ENCODE results near the gene TADA3.
A peak's percentile ranks its signal among the peaks of the same experiment; 100 is the strongest.

The TADA3 gene

DNA sequence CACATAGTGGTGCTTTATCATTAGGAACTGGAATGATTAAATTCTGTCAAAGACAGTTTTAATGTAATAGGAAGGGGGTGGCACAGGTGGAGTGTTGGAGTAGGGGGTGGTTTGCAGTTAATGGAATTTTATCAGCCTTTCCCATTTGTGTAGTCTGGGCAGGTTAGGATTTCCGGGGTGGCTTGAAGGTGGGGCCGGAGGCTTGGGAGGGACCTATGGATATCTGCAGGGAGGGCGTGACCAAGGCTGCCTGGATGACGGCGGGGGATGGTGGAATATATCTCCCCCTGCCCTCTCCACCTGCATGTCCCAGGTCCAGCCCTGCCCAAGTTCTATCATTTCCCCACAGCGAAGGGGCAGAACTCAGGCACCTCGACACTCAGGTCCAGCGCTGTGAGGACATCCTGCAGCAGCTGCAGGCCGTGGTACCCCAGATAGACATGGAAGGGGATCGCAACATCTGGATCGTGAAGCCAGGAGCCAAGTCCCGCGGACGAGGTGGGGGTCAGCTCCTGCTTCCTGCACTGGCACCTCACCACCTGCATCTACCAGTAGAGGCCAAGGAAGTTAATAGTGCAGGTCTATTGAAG lies 33.3 kb upstream of the TADA3 start:
- no peaks in the 10 kb centered on the region for H3K27me3 ChIP-seq (ENCODE audit: control insufficient read depth, insufficient read depth, low read length)
- no peak overlapping the region for H3K27ac ChIP-seq (ENCODE audit: low read depth, low read length)
- no peaks in the 10 kb centered on the region for H3K4me1 ChIP-seq (ENCODE audit: control insufficient read depth, insufficient read depth, low read length)
- no peaks in the 10 kb centered on the region for H3K36me3 ChIP-seq (ENCODE audit: control insufficient read depth, insufficient read depth, low read length)
- no peak overlapping the region for H3K4me3 ChIP-seq (ENCODE audit: low read depth, low read length)
- no peaks in the 10 kb centered on the region for H3K9me3 ChIP-seq (ENCODE audit: control insufficient read depth, insufficient read depth, low read length)
- no peak overlapping the region for H3K9ac ChIP-seq (ENCODE audit: low read depth, low read length)

DNA sequence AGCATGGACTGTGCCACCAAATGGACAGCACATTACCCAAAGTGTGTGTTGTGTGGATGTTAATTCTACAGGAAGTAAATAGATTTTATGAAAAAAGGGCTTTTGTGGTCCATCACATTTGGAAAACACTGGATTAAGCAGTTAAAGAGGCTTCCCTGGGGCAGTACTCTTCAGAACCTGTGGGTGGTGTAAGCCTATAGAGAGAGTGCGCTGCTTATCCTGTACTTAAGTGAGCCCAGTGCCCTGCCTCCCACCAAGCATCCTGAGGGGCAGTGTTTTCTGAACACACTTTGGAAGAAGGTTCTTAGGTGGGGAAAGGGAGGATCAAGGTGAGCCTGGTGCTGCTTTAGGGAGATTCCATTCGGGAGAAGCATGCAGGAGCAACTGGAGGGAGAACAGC lies 28.7 kb upstream of the TADA3 start:
- Histone ChIP-seq H3K4me1 (ENCODE audit: control insufficient read depth, insufficient read depth, low read length) (no peaks in the 10 kb centered on the region), H3K9me3 (ENCODE audit: control insufficient read depth, insufficient read depth, low read length) (no peaks in the 10 kb centered on the region), H3K9ac (ENCODE audit: low read depth, low read length) (no peak overlapping the region), H3K4me3 (ENCODE audit: low read depth, low read length) (no peak overlapping the region), H3K36me3 (ENCODE audit: control insufficient read depth, insufficient read depth, low read length) (no peaks in the 10 kb centered on the region), H3K27ac (ENCODE audit: low read depth, low read length) (no peak overlapping the region), H3K27me3 (ENCODE audit: control insufficient read depth, insufficient read depth, low read length) (no peaks in the 10 kb centered on the region)

DNA sequence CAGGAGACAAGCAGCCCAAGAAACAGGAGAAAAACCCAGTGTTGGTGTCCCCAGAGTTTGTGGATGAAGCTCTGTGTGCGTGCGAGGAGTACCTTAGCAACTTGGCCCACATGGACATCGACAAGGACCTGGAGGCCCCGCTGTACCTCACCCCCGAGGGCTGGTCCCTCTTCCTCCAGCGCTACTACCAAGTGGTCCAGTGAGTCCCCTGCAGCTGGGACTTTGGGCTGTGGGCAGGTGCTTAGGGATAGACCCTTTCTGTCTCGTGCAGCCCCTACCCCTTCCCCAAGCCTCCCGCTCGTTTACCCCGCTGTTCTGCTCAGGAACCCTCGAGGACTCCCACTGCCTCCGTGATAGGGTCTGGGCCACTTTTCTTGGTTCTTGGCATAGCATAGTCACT lies 28.3 kb upstream of the TADA3 start:
- H3K27me3 ChIP-seq (ENCODE audit: control insufficient read depth, insufficient read depth, low read length): no peaks in the 10 kb centered on the region
- no peak overlapping the region for H3K9ac ChIP-seq (ENCODE audit: low read depth, low read length)
- no peak overlapping the region for H3K27ac ChIP-seq (ENCODE audit: low read depth, low read length)
- no peaks in the 10 kb centered on the region for H3K9me3 ChIP-seq (ENCODE audit: control insufficient read depth, insufficient read depth, low read length)
- no peak overlapping the region for H3K4me3 ChIP-seq (ENCODE audit: low read depth, low read length)
- H3K4me1 ChIP-seq (ENCODE audit: control insufficient read depth, insufficient read depth, low read length): no peaks in the 10 kb centered on the region
- no peaks in the 10 kb centered on the region for H3K36me3 ChIP-seq (ENCODE audit: control insufficient read depth, insufficient read depth, low read length)

DNA sequence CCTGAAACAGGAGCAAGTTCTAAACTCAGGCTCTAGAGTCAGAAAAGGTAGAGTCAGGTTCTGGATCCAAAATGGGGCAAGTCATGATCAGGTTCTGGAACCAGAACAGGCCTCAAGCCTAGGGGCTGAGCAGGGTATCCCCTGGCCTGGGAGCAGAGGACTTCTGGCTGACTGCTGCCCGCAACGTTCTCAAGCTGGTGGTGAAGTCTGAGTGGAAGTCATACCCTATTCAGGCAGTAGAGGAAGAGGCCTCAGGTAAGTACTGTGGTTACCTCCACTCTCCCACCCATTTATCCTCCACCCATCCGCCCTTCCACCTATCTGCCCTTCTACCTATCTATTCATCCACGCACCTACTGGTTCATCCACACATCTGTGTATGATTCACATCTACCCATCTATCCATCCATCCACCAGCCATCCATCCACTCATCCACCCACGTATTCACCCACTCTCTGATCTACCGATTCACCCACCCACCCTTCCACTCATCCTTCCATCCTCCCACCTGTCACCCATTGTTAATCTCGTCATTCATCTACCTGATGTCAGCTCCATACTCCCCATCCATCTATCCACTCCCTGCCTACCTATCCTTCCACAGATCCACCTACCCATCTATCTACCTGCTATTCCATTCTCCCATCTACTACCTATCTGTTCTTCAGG lies 26.5 kb upstream of the TADA3 start:
- no peaks in the 10 kb centered on the region for H3K4me1 ChIP-seq (ENCODE audit: control insufficient read depth, insufficient read depth, low read length)
- H3K27me3 ChIP-seq (ENCODE audit: control insufficient read depth, insufficient read depth, low read length): no peaks in the 10 kb centered on the region

DNA sequence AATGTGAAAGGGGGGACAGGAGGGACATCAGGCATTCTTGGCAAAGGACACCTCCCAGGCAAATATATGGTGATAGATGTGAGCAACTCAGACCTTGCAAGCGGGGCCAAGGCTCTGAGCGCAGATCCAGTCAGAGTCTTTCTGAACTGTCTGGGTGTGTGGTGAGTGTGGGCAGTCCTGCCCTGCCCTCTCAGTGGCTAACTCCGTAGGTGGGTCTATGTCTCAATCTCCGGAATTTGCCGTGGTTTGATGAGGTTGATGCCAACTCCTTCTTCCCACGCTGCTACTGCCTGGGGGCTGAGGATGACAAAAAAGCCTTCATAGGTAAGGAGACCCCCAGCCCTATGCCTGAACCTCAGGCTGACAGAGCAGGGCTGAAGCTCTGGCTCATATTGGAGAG lies 25.2 kb upstream of the TADA3 start:
- Histone ChIP-seq H3K27ac (ENCODE audit: low read depth, low read length) (no peak overlapping the region), H3K36me3 (ENCODE audit: control insufficient read depth, insufficient read depth, low read length) (no peaks in the 10 kb centered on the region), H3K4me1 (ENCODE audit: control insufficient read depth, insufficient read depth, low read length) (no peaks in the 10 kb centered on the region), H3K9ac (ENCODE audit: low read depth, low read length) (no peak overlapping the region), H3K27me3 (ENCODE audit: control insufficient read depth, insufficient read depth, low read length) (no peaks in the 10 kb centered on the region), H3K4me3 (ENCODE audit: low read depth, low read length) (no peak overlapping the region), H3K9me3 (ENCODE audit: control insufficient read depth, insufficient read depth, low read length) (no peaks in the 10 kb centered on the region)

More for the DNA sequence above, 26.5 kb upstream of the TADA3 start:
- Histone ChIP-seq H3K4me3 (ENCODE audit: low read depth, low read length) (no peak overlapping the region), H3K36me3 (ENCODE audit: control insufficient read depth, insufficient read depth, low read length) (no peaks in the 10 kb centered on the region), H3K9me3 (ENCODE audit: control insufficient read depth, insufficient read depth, low read length) (no peaks in the 10 kb centered on the region), H3K9ac (ENCODE audit: low read depth, low read length) (no peak overlapping the region), H3K27ac (ENCODE audit: low read depth, low read length) (no peak overlapping the region)

DNA sequence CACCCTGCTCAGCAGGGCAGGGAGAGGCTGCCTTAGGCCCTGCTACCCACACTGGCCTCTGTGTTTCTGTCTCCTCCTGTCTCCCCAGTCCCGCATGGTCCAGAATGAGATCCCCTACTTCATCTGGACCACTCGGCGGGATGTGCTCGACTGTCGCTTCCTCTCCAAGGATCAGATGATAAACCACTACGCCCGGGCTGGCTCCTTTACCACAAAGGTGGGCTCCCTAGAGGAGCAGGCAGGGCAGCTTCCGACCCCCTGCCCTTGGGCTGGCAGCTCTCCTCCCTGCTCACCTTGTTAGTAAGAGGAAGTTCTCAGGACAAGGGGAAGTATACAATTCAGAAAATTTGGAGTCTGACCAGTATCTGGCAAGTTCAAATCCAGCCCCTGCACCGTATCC lies 23.7 kb upstream of the TADA3 start:
- Histone ChIP-seq H3K4me3 (ENCODE audit: low read depth, low read length) (no peak overlapping the region), H3K27ac (ENCODE audit: low read depth, low read length) (no peak overlapping the region), H3K27me3 (ENCODE audit: control insufficient read depth, insufficient read depth, low read length) (peaks cover 9% of the 10 kb centered on the region), H3K36me3 (ENCODE audit: control insufficient read depth, insufficient read depth, low read length) (no peaks in the 10 kb centered on the region), H3K9me3 (ENCODE audit: control insufficient read depth, insufficient read depth, low read length) (no peaks in the 10 kb centered on the region), H3K9ac (ENCODE audit: low read depth, low read length) (no peak overlapping the region), H3K4me1 (ENCODE audit: control insufficient read depth, insufficient read depth, low read length) (no peaks in the 10 kb centered on the region)

DNA sequence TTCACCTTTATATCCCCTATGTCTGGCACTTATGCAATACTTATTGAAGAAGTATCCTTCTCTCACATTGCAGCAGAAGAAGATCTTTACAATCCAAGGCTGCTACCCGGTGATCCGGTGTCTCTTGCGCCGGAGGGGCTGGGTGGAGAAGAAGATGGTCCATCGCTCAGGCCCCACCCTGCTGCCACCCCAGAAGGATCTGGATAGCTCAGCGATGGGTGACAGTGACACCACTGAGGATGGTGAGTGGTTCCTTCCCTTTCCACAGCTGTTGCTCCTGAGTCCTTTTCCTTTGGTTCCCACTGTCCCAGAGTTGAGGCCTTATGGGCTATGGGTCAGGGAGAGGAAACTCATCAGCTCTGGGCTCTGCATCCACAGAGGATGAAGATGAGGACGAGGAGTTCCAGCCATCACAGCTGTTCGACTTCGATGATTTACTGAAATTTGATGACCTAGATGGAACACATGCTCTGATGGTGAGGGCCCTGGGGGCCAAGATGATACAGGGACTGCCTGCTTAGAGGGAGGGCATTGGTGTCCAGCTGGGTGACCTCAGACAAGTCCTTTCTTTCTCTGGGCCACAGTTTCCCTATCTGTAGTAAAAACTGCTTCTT lies 20.7 kb upstream of the TADA3 start:
- no peak overlapping the region for H3K27ac ChIP-seq (ENCODE audit: low read depth, low read length)
- H3K9ac ChIP-seq (ENCODE audit: low read depth, low read length): no peak overlapping the region
- H3K36me3 ChIP-seq (ENCODE audit: control insufficient read depth, insufficient read depth, low read length): no peaks in the 10 kb centered on the region
- H3K4me1 ChIP-seq (ENCODE audit: control insufficient read depth, insufficient read depth, low read length): peaks cover 12% of the 10 kb centered on the region; the same call in 1 of the 2 replicates
- H3K4me3 ChIP-seq (ENCODE audit: low read depth, low read length): no peak overlapping the region
- no peaks in the 10 kb centered on the region for H3K9me3 ChIP-seq (ENCODE audit: control insufficient read depth, insufficient read depth, low read length)
- H3K27me3 ChIP-seq (ENCODE audit: control insufficient read depth, insufficient read depth, low read length): peaks cover 16% of the 10 kb centered on the region

DNA sequence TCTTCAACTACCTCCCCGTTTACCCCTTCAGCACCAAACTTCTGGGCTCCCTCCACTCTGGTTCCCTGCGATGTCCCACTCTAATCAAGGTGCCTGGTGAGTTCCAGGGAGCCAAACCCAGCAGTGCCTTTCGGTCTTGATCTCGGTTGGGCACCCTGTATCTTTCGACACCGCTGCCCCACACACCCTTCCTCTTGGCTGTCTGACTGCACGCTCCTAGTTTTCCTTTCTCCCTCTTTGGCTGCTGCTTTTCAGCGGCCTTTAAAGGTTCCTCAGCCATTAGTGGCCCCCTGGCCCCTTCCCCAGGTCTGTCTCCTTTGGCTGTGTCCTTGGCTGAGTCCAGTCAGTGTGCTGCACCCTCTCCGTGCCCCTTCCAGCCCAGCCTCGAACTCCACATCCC lies 18.6 kb upstream of the TADA3 start:
- Histone ChIP-seq H3K9me3 (ENCODE audit: control insufficient read depth, insufficient read depth, low read length) (no peaks in the 10 kb centered on the region), H3K27me3 (ENCODE audit: control insufficient read depth, insufficient read depth, low read length) (peaks cover 16% of the 10 kb centered on the region), H3K4me3 (ENCODE audit: low read depth, low read length) (peak overlapping the region; percentile 74), H3K4me1 (ENCODE audit: control insufficient read depth, insufficient read depth, low read length) (peaks cover 12% of the 10 kb centered on the region; the same call in 1 of the 2 replicates), H3K9ac (ENCODE audit: low read depth, low read length) (no peak overlapping the region), H3K36me3 (ENCODE audit: control insufficient read depth, insufficient read depth, low read length) (peaks cover 18% of the 10 kb centered on the region), H3K27ac (ENCODE audit: low read depth, low read length) (no peak overlapping the region)

DNA sequence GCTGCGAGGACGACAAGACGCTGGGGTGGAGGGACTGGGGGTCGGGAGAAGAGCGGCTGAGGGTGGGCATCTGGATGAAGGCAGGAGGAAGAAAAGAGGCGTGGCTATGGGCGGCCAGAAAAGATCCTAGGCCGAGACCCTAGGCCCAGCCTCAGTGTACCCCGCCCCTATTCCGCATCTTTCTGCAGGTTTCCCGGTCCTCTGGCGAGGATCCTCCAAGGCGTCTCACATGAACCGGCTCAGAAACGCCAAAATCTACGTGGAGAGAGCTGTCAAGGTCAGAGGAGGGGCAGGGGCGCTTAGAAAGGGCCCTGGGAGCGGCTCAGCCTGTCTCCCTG lies 18.1 kb upstream of the TADA3 start:
- H3K9me3 ChIP-seq (ENCODE audit: control insufficient read depth, insufficient read depth, low read length): no peaks in the 10 kb centered on the region
- peaks cover 12% of the 10 kb centered on the region; the same call in 1 of the 2 replicates for H3K4me1 ChIP-seq (ENCODE audit: control insufficient read depth, insufficient read depth, low read length)
- peak overlapping the region; percentile 74 for H3K4me3 ChIP-seq (ENCODE audit: low read depth, low read length)
- H3K27ac ChIP-seq (ENCODE audit: low read depth, low read length): no peak overlapping the region
- H3K9ac ChIP-seq (ENCODE audit: low read depth, low read length): no peak overlapping the region; the same call in 1 of the 2 replicates
- peaks cover 16% of the 10 kb centered on the region for H3K27me3 ChIP-seq (ENCODE audit: control insufficient read depth, insufficient read depth, low read length)
- peaks cover 23% of the 10 kb centered on the region for H3K36me3 ChIP-seq (ENCODE audit: control insufficient read depth, insufficient read depth, low read length)

DNA sequence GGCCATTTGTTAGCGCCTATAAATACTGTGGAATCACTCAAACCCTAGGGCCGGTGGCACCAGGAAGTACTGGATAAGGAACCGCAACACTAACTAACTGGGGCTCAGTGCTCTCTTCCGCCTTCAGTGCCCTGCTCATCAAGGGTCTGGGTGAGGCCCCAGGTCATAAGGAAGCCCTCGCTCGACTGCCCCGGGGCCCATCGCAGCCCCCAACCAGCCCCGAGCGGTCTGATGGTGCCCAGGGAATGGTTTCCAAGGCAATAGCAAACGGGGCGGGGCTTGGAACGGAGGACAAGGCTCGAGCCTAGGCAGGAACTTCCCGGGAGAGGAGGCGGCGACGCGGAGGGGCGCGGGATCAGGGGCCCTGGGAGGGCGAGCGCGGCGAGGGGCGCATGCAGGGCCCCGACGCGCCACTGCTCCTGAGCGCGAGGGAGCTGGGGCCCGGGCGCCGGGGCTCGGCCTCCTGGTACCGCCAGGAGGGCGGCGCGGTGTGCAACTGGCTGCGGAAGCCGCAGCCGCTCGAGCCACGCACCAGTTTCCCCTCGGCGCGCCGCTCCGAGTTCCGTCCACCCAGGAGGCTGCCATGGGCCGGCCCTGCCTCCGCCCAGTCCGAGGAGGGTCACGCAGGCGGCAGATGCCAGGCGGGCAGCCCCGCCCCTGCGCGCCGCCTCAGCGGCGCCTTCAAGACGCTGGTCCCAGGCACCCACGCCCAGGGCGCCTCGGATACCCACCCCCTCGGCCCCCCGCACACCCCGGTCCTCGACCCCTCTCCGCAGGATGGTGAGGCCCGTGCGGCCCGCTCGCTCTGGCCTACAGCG lies 17.6 kb upstream of the TADA3 start, which contains the start of gene TTLL3:
Gene TTLL3 (plus strand): TSS at position 648 of the 818 bp plus-strand sequence. CDS start 400 bp downstream, outside the sequence.
- peaks cover 29% of the 10 kb centered on the region for H3K36me3 ChIP-seq (ENCODE audit: control insufficient read depth, insufficient read depth, low read length)
- peaks cover 12% of the 10 kb centered on the region; the same call in 1 of the 2 replicates for H3K4me1 ChIP-seq (ENCODE audit: control insufficient read depth, insufficient read depth, low read length)
- peak within 1 kb of the TSS; percentile 70 for H3K9ac ChIP-seq (ENCODE audit: low read depth, low read length)
- no peaks in the 10 kb centered on the region for H3K9me3 ChIP-seq (ENCODE audit: control insufficient read depth, insufficient read depth, low read length)
- peak within 1 kb of the TSS; percentile 41 for H3K27ac ChIP-seq (ENCODE audit: low read depth, low read length)
- peaks cover 16% of the 10 kb centered on the region for H3K27me3 ChIP-seq (ENCODE audit: control insufficient read depth, insufficient read depth, low read length)
- peak within 1 kb of the TSS; percentile 74 for H3K4me3 ChIP-seq (ENCODE audit: low read depth, low read length)

All from HUES48 (cell line).